ENCODE measurements around the gene NPHP4. TPM values are rescaled to one million over a fixed set of nuclear protein-coding genes. Genes with fewer than 3 reads are reported as not detected.

NPHP4 gene
- total RNA-seq, 1 experiment from 2014 or later = 20.0 TPM

DNA sequence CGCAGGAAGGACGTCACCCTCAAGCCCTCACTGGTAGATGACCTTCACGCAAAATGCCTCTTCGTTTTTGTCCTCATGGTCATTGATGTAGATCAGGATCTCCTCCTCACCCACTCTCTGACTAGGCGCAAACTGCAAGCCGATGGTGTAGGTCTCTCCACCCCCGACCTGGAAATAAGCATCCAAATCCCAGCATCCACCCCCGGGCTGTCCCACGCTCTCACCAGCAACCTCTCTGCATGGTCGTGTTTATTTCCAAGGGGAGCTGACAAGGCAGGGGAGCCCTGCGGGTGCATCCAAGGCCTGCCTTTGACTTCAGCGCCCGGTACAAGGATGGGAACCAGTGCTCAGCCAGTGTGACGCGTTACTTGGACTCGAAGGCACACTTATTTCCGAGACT is 129.0 kb downstream of the NPHP4 start (continued):
- TF ChIP-seq ZNF274 (IDR thresholded peaks at IDR 0.05; ENCODE audit: low read depth, low read length) (no peak), SP1 (IDR thresholded peaks at IDR 0.05; ENCODE audit: low read depth) (no peak), SRF (IDR thresholded peaks at IDR 0.05; ENCODE audit: low read depth) (no peak), SIN3A (IDR thresholded peaks at IDR 0.05; ENCODE audit: low read depth) (no peak), POLR2A (IDR thresholded peaks at IDR 0.05; ENCODE audit: borderline replicate concordance, extremely low read depth, insufficient read depth, insufficient read length) (no peak), POLR2AphosphoS5 (IDR thresholded peaks at IDR 0.05; ENCODE audit: low read depth, low read length) (no peak), YY1 (IDR thresholded peaks at IDR 0.05; ENCODE audit: extremely low read depth, insufficient replicate concordance, low read depth, low read length) (no peak), CEBPB (IDR thresholded peaks at IDR 0.05; ENCODE audit: low read depth) (no peak)
- TF ChIP-seq, protein P1, sequence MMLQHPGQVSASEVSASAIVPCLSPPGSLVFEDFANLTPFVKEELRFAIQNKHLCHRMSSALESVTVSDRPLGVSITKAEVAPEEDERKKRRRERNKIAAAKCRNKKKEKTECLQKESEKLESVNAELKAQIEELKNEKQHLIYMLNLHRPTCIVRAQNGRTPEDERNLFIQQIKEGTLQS (IDR thresholded peaks at IDR 0.05) = no peak
- TF ChIP-seq, protein P2, sequence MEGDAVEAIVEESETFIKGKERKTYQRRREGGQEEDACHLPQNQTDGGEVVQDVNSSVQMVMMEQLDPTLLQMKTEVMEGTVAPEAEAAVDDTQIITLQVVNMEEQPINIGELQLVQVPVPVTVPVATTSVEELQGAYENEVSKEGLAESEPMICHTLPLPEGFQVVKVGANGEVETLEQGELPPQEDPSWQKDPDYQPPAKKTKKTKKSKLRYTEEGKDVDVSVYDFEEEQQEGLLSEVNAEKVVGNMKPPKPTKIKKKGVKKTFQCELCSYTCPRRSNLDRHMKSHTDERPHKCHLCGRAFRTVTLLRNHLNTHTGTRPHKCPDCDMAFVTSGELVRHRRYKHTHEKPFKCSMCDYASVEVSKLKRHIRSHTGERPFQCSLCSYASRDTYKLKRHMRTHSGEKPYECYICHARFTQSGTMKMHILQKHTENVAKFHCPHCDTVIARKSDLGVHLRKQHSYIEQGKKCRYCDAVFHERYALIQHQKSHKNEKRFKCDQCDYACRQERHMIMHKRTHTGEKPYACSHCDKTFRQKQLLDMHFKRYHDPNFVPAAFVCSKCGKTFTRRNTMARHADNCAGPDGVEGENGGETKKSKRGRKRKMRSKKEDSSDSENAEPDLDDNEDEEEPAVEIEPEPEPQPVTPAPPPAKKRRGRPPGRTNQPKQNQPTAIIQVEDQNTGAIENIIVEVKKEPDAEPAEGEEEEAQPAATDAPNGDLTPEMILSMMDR (IDR thresholded peaks at IDR 0.05 in 2 of 3, conservative IDR thresholded peaks at IDR 0.05 in 1 of 3; ENCODE audit: borderline replicate concordance in 1 of 3, insufficient read depth in 1 of 3, low read depth in 2 of 3, low read length in 2 of 3) = no peak

DNA sequence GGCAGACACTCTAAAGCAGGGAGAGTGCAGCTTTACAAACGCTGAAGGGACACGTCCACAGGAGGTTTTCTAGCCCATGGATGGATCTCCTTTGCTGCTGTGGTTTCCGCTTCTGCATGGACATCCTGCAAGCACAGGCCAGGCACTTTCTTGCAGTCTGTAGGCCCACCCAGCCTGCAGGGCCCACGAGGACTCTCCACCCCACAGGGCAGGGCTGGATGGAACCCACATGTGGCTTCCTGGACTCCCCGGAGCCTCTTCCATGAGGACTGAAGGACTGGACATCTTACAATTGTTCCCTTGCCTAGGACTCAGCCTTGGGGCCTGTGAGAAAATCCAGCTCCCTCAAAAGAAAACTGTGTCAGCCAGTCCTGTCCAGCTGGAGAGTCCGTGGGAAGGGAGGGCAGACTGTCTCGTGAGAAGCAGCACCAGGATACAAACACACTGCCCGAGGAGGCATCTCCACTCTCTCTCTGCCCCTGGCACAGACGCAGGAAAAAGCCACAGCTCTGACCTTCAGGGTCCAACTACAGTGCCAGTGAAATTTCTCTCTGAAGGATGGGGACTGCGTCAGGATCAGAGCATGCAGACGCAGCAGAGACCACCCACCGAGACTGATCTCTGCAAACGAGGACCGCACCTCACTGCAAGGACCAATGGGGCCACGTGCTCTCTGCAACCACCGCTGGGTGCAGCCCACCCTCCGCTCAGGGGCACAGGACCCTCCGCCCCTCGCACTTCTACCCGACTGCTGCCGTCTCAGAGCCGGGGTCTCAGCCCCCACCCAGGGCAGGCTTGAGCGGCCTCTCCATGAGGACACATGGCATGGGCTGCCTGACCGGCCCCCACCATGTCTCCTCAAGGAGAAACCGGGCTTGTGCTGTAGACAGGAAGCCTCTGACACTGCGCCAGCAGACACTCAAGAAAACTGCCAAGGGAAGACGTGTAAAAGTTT is 130.1 kb downstream of the NPHP4 start:
- H3K9ac ChIP-seq (ENCODE audit: low read length) = no peak overlapping the region
- no peaks in the 10 kb centered on the region for H4K20me1 ChIP-seq (ENCODE audit: insufficient read depth)
- ChIA-PET POLR2A (no interaction called here), CTCF (no interaction called here), RAD21 (ENCODE audit: low non-redundant PET in 1 of 2, low total read pairs in 2 of 2, uncharacterized antibody in 2 of 2, unreplicated experiment in 2 of 2) (no interaction called here)
- H3K4me2 ChIP-seq (ENCODE audit: low read length) = no peak overlapping the region
- no peak overlapping the region for H3K27ac ChIP-seq (ENCODE audit: low read depth, low read length)
- no peak overlapping the region for H2AFZ ChIP-seq (ENCODE audit: low read depth, low read length, poor library complexity, severe bottlenecking)
- DNase-seq (ENCODE audit: low read depth, low spot score) (no peak), ATAC-seq (no peak)
- H3K36me3 ChIP-seq (ENCODE audit: control insufficient read depth in 1 of 2, insufficient read depth in 2 of 2, low read length in 2 of 2) = no peaks in the 10 kb centered on the region; a peak in 1 of 4 replicates
- intact Hi-C loops (cut with micrococcal nuclease) = no loop called here
- no peaks in the 10 kb centered on the region for H3K27me3 ChIP-seq (ENCODE audit: insufficient read depth, low read length)
- no peaks in the 10 kb centered on the region for H3K4me1 ChIP-seq (ENCODE audit: control insufficient read depth in 1 of 2, insufficient read depth in 2 of 2, low read length in 2 of 2)
- H3K4me3 ChIP-seq (replicated peaks in 1 of 2; ENCODE audit: low read depth in 1 of 2, low read length in 2 of 2) = no peak overlapping the region
- no TSS peak for BruUV-seq (replicated peaks)
- H3K9me3 ChIP-seq (ENCODE audit: control insufficient read depth in 1 of 2, insufficient read depth in 1 of 2, low read depth in 1 of 2, low read length in 2 of 2) = no peaks in the 10 kb centered on the region
- no peaks in the 10 kb centered on the region for H3K79me2 ChIP-seq (ENCODE audit: insufficient read depth, low read length)
- TF ChIP-seq ZNF274 (IDR thresholded peaks at IDR 0.05; ENCODE audit: low read depth, low read length) (no peak), RAD21 (IDR thresholded peaks at IDR 0.05; ENCODE audit: low read depth) (no peak), TCF7L2 (IDR thresholded peaks at IDR 0.05; ENCODE audit: borderline replicate concordance, extremely low read depth, insufficient read depth, insufficient read length) (no peak), CEBPB (IDR thresholded peaks at IDR 0.05; ENCODE audit: low read depth) (no peak), SP1 (IDR thresholded peaks at IDR 0.05; ENCODE audit: low read depth) (no peak), ZFX (IDR thresholded peaks at IDR 0.05) (no peak), JUND (IDR thresholded peaks at IDR 0.05) (no peak), EGR1 (IDR thresholded peaks at IDR 0.05; ENCODE audit: low read depth) (no peak), CBX3 (IDR thresholded peaks at IDR 0.05; ENCODE audit: low read depth) (no peak), SRF (IDR thresholded peaks at IDR 0.05; ENCODE audit: low read depth) (no peak), POLR2AphosphoS5 (IDR thresholded peaks at IDR 0.05; ENCODE audit: low read depth, low read length) (no peak), FOSL1 (IDR thresholded peaks at IDR 0.05; ENCODE audit: low read depth) (no peak), ELF1 (IDR thresholded peaks at IDR 0.05; ENCODE audit: borderline replicate concordance, low read depth) (no peak)
- TF ChIP-seq, protein P2 (IDR thresholded peaks at IDR 0.05 in 2 of 3, conservative IDR thresholded peaks at IDR 0.05 in 1 of 3; ENCODE audit: borderline replicate concordance in 1 of 3, insufficient read depth in 1 of 3, low read depth in 2 of 3, low read length in 2 of 3) = no peak
- no peaks in the 10 kb centered on the region for H3K9me2 ChIP-seq (ENCODE audit: insufficient read depth)
